ENCODE results near the gene NKAIN1. TPM values are rescaled to one million over a fixed set of nuclear protein-coding genes. Genes with fewer than 3 reads are reported as not detected.

Gene NKAIN1
- total and polyA plus RNA-seq, 2 donors (not counting 1 experiment from before 2014, with no cell fraction given): not detected

GRCh38 chr1:31170486-31170735, 69.3 kb downstream of the NKAIN1 start:
- Mint-ChIP-seq H3K9me3 (ENCODE audit: insufficient read depth) (no peaks in the 10 kb centered on the region), H3K27ac (no peak overlapping the region), H3K4me3 (no peak overlapping the region), H3K4me1 (no peaks in the 10 kb centered on the region), H3K27me3 (peaks cover 12% of the 10 kb centered on the region)
- ChIA-PET POLR2A (no interaction called here), CTCF (interaction anchor here (0.7 to 1.5 kb wide), 2 partner anchors 8 to 11 kb away, joined by 3 read pairs; no protein-coding TSS in a partner anchor)
- Histone ChIP-seq H3K79me2 (ENCODE audit: control insufficient read depth, insufficient read depth, low read length) (no peaks in the 10 kb centered on the region), H2AFZ (ENCODE audit: insufficient read depth, low read depth, low read length, poor library complexity, severe bottlenecking) (no peak overlapping the region), H3K4me3 (ENCODE audit: control extremely low read depth in 1 of 5, extremely low read depth in 1 of 5, insufficient read depth in 1 of 5, low read depth in 2 of 5, low read length in 4 of 5) (no peak overlapping the region), H3K36me3 (replicated peaks in 1 of 2; ENCODE audit: control extremely low read depth in 1 of 2, control insufficient read depth in 1 of 2, extremely low read depth in 1 of 2, insufficient read depth in 2 of 2, low read length in 1 of 2) (no peaks in the 10 kb centered on the region), H3K4me1 (ENCODE audit: control insufficient read depth in 2 of 2, insufficient read depth in 2 of 2, low read length in 2 of 2) (no peaks in the 10 kb centered on the region), H3K27ac (ENCODE audit: low read length in 2 of 2) (no peak overlapping the region), H3K27me3 (replicated peaks in 1 of 4; ENCODE audit: control extremely low read depth in 1 of 4, control insufficient read depth in 3 of 4, insufficient read depth in 4 of 4, low read length in 3 of 4) (no peaks in the 10 kb centered on the region), H3K9me3 (ENCODE audit: control extremely low read depth in 1 of 3, control insufficient read depth in 2 of 3, insufficient read depth in 1 of 3, low read length in 2 of 3) (peaks cover 0 to under 1% (median 0%) of the 10 kb centered on the region in 3 donors), H3K9ac (ENCODE audit: low read length) (no peak overlapping the region), H3K4me2 (replicated peaks; ENCODE audit: low read depth, low read length, poor library complexity, severe bottlenecking) (no peak overlapping the region), H4K20me1 (ENCODE audit: control insufficient read depth, insufficient read depth, low read length, poor library complexity, severe bottlenecking) (no peaks in the 10 kb centered on the region)
- DNase-seq (no peak), ATAC-seq (ENCODE audit: low read depth) (no peak)
- TF ChIP-seq EZH2 (IDR thresholded peaks at IDR 0.05; ENCODE audit: borderline replicate concordance, insufficient read depth, low read depth, low read length, poor library complexity, severe bottlenecking) (no peak), CTCF (IDR thresholded peaks at IDR 0.05) (no peak)
- WGBS (ENCODE audit: insufficient coverage): 100% methylated on average over 4 of the region's 4 CpGs
- intact Hi-C loops (cut with micrococcal nuclease): no loop called here

GRCh38 chr1:31166462-31166861, 73.2 kb downstream of the NKAIN1 start:
- Histone ChIP-seq H3K27me3 (replicated peaks in 1 of 4; ENCODE audit: control extremely low read depth in 1 of 4, control insufficient read depth in 3 of 4, insufficient read depth in 4 of 4, low read length in 3 of 4) (no peaks in the 10 kb centered on the region), H3K36me3 (replicated peaks in 1 of 2; ENCODE audit: control extremely low read depth in 1 of 2, control insufficient read depth in 1 of 2, extremely low read depth in 1 of 2, insufficient read depth in 2 of 2, low read length in 1 of 2) (no peaks in the 10 kb centered on the region), H2AFZ (ENCODE audit: insufficient read depth, low read depth, low read length, poor library complexity, severe bottlenecking) (no peak overlapping the region), H3K4me1 (ENCODE audit: control insufficient read depth in 2 of 2, insufficient read depth in 2 of 2, low read length in 2 of 2) (no peaks in the 10 kb centered on the region), H3K4me2 (replicated peaks; ENCODE audit: low read depth, low read length, poor library complexity, severe bottlenecking) (no peak overlapping the region), H3K9me3 (ENCODE audit: control extremely low read depth in 1 of 3, control insufficient read depth in 2 of 3, insufficient read depth in 1 of 3, low read length in 2 of 3) (no peaks in the 10 kb centered on the region), H3K27ac (ENCODE audit: low read length in 2 of 2) (no peak overlapping the region), H3K79me2 (ENCODE audit: control insufficient read depth, insufficient read depth, low read length) (no peaks in the 10 kb centered on the region), H4K20me1 (ENCODE audit: control insufficient read depth, insufficient read depth, low read length, poor library complexity, severe bottlenecking) (no peaks in the 10 kb centered on the region), H3K4me3 (ENCODE audit: control extremely low read depth in 1 of 5, extremely low read depth in 1 of 5, insufficient read depth in 1 of 5, low read depth in 2 of 5, low read length in 4 of 5) (no peak overlapping the region), H3K9ac (ENCODE audit: low read length) (no peak overlapping the region)
- H3K27ac Mint-ChIP-seq: no peak overlapping the region
- no peak overlapping the region for H3K4me3 Mint-ChIP-seq
- no peaks in the 10 kb centered on the region for H3K9me3 Mint-ChIP-seq (ENCODE audit: insufficient read depth)
- DNase-seq: no peak
- intact Hi-C loops (cut with micrococcal nuclease): no loop called here
- no peak for ATAC-seq (ENCODE audit: low read depth)
- H3K4me1 Mint-ChIP-seq: peaks cover 3% of the 10 kb centered on the region
- ChIA-PET CTCF (interaction anchor here (0.9 to 1.2 kb wide), 2 partner anchors 10 to 15 kb away, joined by 3 read pairs; no protein-coding TSS in a partner anchor), POLR2A (no interaction called here)
- H3K27me3 Mint-ChIP-seq: peaks cover 10% of the 10 kb centered on the region
- 83% methylated on average over 4 of the region's 8 CpGs for WGBS (ENCODE audit: insufficient coverage)
- TF ChIP-seq EZH2 (IDR thresholded peaks at IDR 0.05; ENCODE audit: borderline replicate concordance, insufficient read depth, low read depth, low read length, poor library complexity, severe bottlenecking) (no peak), CTCF (IDR thresholded peaks at IDR 0.05) (no peak)
